HG02840 (cell line): Measurements from ENCODE around the gene PITPNM3.

Source experiments
- ATAC-seq: cut with Tn5 transposase; IDR thresholded peaks from one replicate; pipeline ENCODE4 v1.9.1; 2021; ENCODE audit warnings: mild to moderate bottlenecking, moderate library complexity, moderate number of reproducible peaks; ENCODE audit not compliant: unreplicated experiment, low FRiP score

The PITPNM3 gene

GRCh38 chr17:6468051-6468790, 88.1 kb downstream of the PITPNM3 start:
- ATAC-seq: no peak

- ATAC-seq: no peak
These were observed 88.8 kb downstream of the PITPNM3 start for GRCh38 chr17:6467567-6467966.

- no peak for ATAC-seq
These were observed 91.0 kb downstream of the PITPNM3 start for GRCh38 chr17:6465206-6466003.

- ATAC-seq: no peak
These were observed 91.8 kb downstream of the PITPNM3 start for GRCh38 chr17:6464446-6465041.

- no peak for ATAC-seq
These were observed 92.5 kb downstream of the PITPNM3 start for GRCh38 chr17:6463616-6464445.

- no peak for ATAC-seq
These were observed 93.7 kb downstream of the PITPNM3 start for GRCh38 chr17:6462692-6463091.

GRCh38 chr17:6461792-6462524, 94.4 kb downstream of the PITPNM3 start:
- ATAC-seq: no peak

GRCh38 chr17:6461246-6461645, 95.1 kb downstream of the PITPNM3 start:
- no peak for ATAC-seq

GRCh38 chr17:6460531-6461161, 95.7 kb downstream of the PITPNM3 start:
- ATAC-seq: no peak

GRCh38 chr17:6458460-6458950, 97.8 kb downstream of the PITPNM3 start:
- ATAC-seq: no peak

GRCh38 chr17:6457688-6458459, 98.5 kb downstream of the PITPNM3 start:
- ATAC-seq: no peak

GRCh38 chr17:6456914-6457687, 99.3 kb downstream of the PITPNM3 start:
- no peak for ATAC-seq

GRCh38 chr17:6456321-6456720, 100.0 kb downstream of the PITPNM3 start:
- no peak for ATAC-seq

GRCh38 chr17:6455321-6455705, 101.0 kb downstream of the PITPNM3 start:
- no peak for ATAC-seq

GRCh38 chr17:6454495-6455320, 101.6 kb downstream of the PITPNM3 start:
- no peak for ATAC-seq

- ATAC-seq: no peak
These were observed 102.9 kb downstream of the PITPNM3 start for GRCh38 chr17:6453279-6454024.
